ENCODE data around the gene KIAA1755. TPM values are rescaled to one million over a fixed set of nuclear protein-coding genes. Genes with fewer than 3 reads are reported as not detected.

The KIAA1755 gene
- total and polyA plus RNA-seq, 2 donors (not counting 1 experiment from before 2014, with no cell fraction given), result not detected

DNA sequence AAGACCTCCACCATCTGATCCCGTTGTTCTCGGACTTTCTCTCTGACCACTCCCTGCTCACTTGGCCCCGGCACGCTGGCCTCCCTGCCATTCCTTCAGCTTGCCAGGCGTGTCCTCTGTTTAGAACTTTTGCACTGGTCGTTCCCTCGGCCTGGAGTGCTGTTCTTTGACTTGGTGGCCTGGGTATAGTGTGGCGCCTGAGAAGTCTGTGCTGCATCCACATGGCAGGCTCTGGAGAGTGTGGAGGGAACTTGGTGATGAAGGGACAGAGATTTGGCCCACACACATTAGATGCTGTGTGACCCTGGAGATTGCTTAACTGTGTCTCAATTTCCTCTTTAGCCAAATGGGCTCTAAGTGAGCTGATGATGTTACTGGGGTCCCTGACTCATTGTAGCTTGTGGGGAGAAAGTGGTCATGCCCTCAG, 82.5 kb downstream of the KIAA1755 start:
- H3K4me3 ChIP-seq (ENCODE audit: control extremely low read depth in 1 of 5, extremely low read depth in 1 of 5, insufficient read depth in 1 of 5, low read depth in 2 of 5, low read length in 4 of 5), result no peak overlapping the region
- H3K27me3 ChIP-seq (replicated peaks in 1 of 4; ENCODE audit: control extremely low read depth in 1 of 4, control insufficient read depth in 3 of 4, insufficient read depth in 4 of 4, low read length in 3 of 4), result peaks cover 0 to 8% (median 0%) of the 10 kb centered on the region in 4 experiments
- H3K4me3 Mint-ChIP-seq, result no peak overlapping the region
- H2AFZ ChIP-seq (ENCODE audit: insufficient read depth, low read depth, low read length, poor library complexity, severe bottlenecking), result no peak overlapping the region
- peaks cover 3% of the 10 kb centered on the region for H3K4me1 Mint-ChIP-seq
- peaks cover 22% of the 10 kb centered on the region for H3K27me3 Mint-ChIP-seq
- H3K27ac Mint-ChIP-seq, result no peak overlapping the region
- H3K4me1 ChIP-seq (ENCODE audit: control insufficient read depth in 2 of 2, insufficient read depth in 2 of 2, low read length in 2 of 2), result no peaks in the 10 kb centered on the region
- TF ChIP-seq, protein P1, sequence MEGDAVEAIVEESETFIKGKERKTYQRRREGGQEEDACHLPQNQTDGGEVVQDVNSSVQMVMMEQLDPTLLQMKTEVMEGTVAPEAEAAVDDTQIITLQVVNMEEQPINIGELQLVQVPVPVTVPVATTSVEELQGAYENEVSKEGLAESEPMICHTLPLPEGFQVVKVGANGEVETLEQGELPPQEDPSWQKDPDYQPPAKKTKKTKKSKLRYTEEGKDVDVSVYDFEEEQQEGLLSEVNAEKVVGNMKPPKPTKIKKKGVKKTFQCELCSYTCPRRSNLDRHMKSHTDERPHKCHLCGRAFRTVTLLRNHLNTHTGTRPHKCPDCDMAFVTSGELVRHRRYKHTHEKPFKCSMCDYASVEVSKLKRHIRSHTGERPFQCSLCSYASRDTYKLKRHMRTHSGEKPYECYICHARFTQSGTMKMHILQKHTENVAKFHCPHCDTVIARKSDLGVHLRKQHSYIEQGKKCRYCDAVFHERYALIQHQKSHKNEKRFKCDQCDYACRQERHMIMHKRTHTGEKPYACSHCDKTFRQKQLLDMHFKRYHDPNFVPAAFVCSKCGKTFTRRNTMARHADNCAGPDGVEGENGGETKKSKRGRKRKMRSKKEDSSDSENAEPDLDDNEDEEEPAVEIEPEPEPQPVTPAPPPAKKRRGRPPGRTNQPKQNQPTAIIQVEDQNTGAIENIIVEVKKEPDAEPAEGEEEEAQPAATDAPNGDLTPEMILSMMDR (IDR thresholded peaks at IDR 0.05), result no peak
- TF ChIP-seq EZH2 (IDR thresholded peaks at IDR 0.05; ENCODE audit: borderline replicate concordance, insufficient read depth, low read depth, low read length, poor library complexity, severe bottlenecking), result no peak
- no peak overlapping the region for H3K9ac ChIP-seq (ENCODE audit: low read length)
- WGBS (ENCODE audit: insufficient coverage), result 94% methylated on average over 5 of the region's 8 CpGs
- ATAC-seq (ENCODE audit: low read depth) (no peak), DNase-seq (no peak)
- POLR2A ChIA-PET, result no interaction called here
- H3K79me2 ChIP-seq (ENCODE audit: control insufficient read depth, insufficient read depth, low read length), result no peaks in the 10 kb centered on the region
- CTCF ChIA-PET, result interaction anchor here (1.1 kb wide), 2 partner anchors 43 to 120 kb away, joined by 5 read pairs; no protein-coding TSS in a partner anchor
- H4K20me1 ChIP-seq (ENCODE audit: control insufficient read depth, insufficient read depth, low read length, poor library complexity, severe bottlenecking), result no peaks in the 10 kb centered on the region
- H3K27ac ChIP-seq (ENCODE audit: low read length in 2 of 2), result no peak overlapping the region
- no peaks in the 10 kb centered on the region for H3K36me3 ChIP-seq (replicated peaks in 1 of 2; ENCODE audit: control extremely low read depth in 1 of 2, control insufficient read depth in 1 of 2, extremely low read depth in 1 of 2, insufficient read depth in 2 of 2, low read length in 1 of 2)
- H3K4me2 ChIP-seq (replicated peaks; ENCODE audit: low read depth, low read length, poor library complexity, severe bottlenecking), result no peak overlapping the region
- no peaks in the 10 kb centered on the region for H3K9me3 ChIP-seq (ENCODE audit: control extremely low read depth in 1 of 3, control insufficient read depth in 2 of 3, insufficient read depth in 1 of 3, low read length in 2 of 3)
- intact Hi-C loops (cut with micrococcal nuclease), result no loop called here
- H3K9me3 Mint-ChIP-seq (ENCODE audit: insufficient read depth), result no peaks in the 10 kb centered on the region

DNA sequence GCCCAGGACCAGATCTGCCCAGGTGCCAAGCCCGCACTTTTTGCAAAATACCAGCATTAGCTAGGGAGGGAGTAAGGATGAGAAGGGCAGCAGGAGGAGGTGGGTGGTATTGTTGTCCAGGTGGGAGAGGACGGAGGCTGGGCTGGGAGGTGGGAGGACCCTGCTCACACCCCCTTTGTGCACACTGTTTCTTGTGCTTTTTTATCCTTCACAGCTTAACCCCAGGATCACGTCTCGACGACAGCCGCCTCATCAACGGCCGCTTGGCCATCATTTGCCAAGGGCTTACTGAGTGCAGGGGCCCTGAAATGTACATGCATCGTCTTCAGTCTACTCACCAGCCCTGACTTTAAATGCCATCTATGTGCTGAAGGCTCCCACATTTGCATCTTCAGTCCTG, 83.3 kb downstream of the KIAA1755 start:
- intact Hi-C loops (cut with micrococcal nuclease), result no loop called here
- no peak overlapping the region for H3K4me3 ChIP-seq (ENCODE audit: control extremely low read depth in 1 of 5, extremely low read depth in 1 of 5, insufficient read depth in 1 of 5, low read depth in 2 of 5, low read length in 4 of 5)
- H3K27ac Mint-ChIP-seq, result no peak overlapping the region
- DNase-seq, result no peak
- ATAC-seq (ENCODE audit: low read depth), result no peak
- CTCF ChIA-PET, result no interaction called here
- no peaks in the 10 kb centered on the region for H3K4me1 ChIP-seq (ENCODE audit: control insufficient read depth in 2 of 2, insufficient read depth in 2 of 2, low read length in 2 of 2)
- no peak overlapping the region for H2AFZ ChIP-seq (ENCODE audit: insufficient read depth, low read depth, low read length, poor library complexity, severe bottlenecking)
- no peak overlapping the region for H3K4me2 ChIP-seq (replicated peaks; ENCODE audit: low read depth, low read length, poor library complexity, severe bottlenecking)
- H3K9ac ChIP-seq (ENCODE audit: low read length), result no peak overlapping the region
- no peak overlapping the region for H3K27ac ChIP-seq (ENCODE audit: low read length in 2 of 2)
- H3K4me1 Mint-ChIP-seq, result peaks cover 3% of the 10 kb centered on the region
- no peaks in the 10 kb centered on the region for H4K20me1 ChIP-seq (ENCODE audit: control insufficient read depth, insufficient read depth, low read length, poor library complexity, severe bottlenecking)
- H3K27me3 ChIP-seq (replicated peaks in 1 of 4; ENCODE audit: control extremely low read depth in 1 of 4, control insufficient read depth in 3 of 4, insufficient read depth in 4 of 4, low read length in 3 of 4), result peaks cover 0 to 8% (median 0%) of the 10 kb centered on the region in 4 experiments
- peaks cover 22% of the 10 kb centered on the region for H3K27me3 Mint-ChIP-seq
- H3K79me2 ChIP-seq (ENCODE audit: control insufficient read depth, insufficient read depth, low read length), result no peaks in the 10 kb centered on the region
- WGBS (ENCODE audit: insufficient coverage), result 88% methylated on average over 8 of the region's 9 CpGs
- H3K36me3 ChIP-seq (replicated peaks in 1 of 2; ENCODE audit: control extremely low read depth in 1 of 2, control insufficient read depth in 1 of 2, extremely low read depth in 1 of 2, insufficient read depth in 2 of 2, low read length in 1 of 2), result no peaks in the 10 kb centered on the region
- POLR2A ChIA-PET, result no interaction called here
- no peaks in the 10 kb centered on the region for H3K9me3 Mint-ChIP-seq (ENCODE audit: insufficient read depth)
- H3K9me3 ChIP-seq (ENCODE audit: control extremely low read depth in 1 of 3, control insufficient read depth in 2 of 3, insufficient read depth in 1 of 3, low read length in 2 of 3), result no peaks in the 10 kb centered on the region
- no peak overlapping the region for H3K4me3 Mint-ChIP-seq
- no peak for TF ChIP-seq EZH2 (IDR thresholded peaks at IDR 0.05; ENCODE audit: borderline replicate concordance, insufficient read depth, low read depth, low read length, poor library complexity, severe bottlenecking)
- TF ChIP-seq, protein P1 (IDR thresholded peaks at IDR 0.05), result no peak
